HepG2 (cell line): ENCODE measurements around the gene NXT2. TPM values are rescaled to one million over a fixed set of nuclear protein-coding genes. Genes with fewer than 3 reads are reported as not detected.

Experiments
- ATAC-seq: fragments of 200-7000 bp; cut with Tn5 transposase; 3 replicates; pipeline ENCODE4 v1.9.1; 2020; ENCODE audit warnings: mild to moderate bottlenecking, moderate library complexity
- BruUV-seq: library from RNA; stranded (reverse); fragments of 400-500 nt; replicated peaks from 2 replicates; lab custom pipeline; 2021; lab: Mats Ljungman, UMichigan
- CTCF ChIA-PET: fragments of 300-600 bp; formaldehyde crosslinking; extraction: SDS; loops from one replicate; lab custom pipeline; 2021; ENCODE audit warnings: low total read pairs, inconsistent platforms, low intra/inter-chr PET ratio; lab: Yijun Ruan, JAX
- POLR2A ChIA-PET: fragments of 350-600 bp; sonication (Branson Sonifier 250); formaldehyde crosslinking; loops from one replicate; lab custom pipeline; 2020; ENCODE audit warnings: antibody characterized with exemption, inconsistent platforms; lab: Yijun Ruan, JAX
- DNase-seq: peaks from one replicate; pipeline ENCODE4 v3.0.0-alpha.2; 2015; ENCODE audit warnings: low spot score
- FAIRE-seq: peaks from 3 replicates; lab custom pipeline; 2011; peaks lifted over from hg19 to GRCh38; lab: Jason Lieb, UNC
- H2AFZ ChIP-seq: one replicate; pipeline ENCODE4 v1.6.1; 2011; ENCODE audit warnings: low read length, inconsistent platforms
- H3K27ac ChIP-seq: fragments of 300-600 bp; 3 replicates; pipeline ENCODE4 v1.8.0; 2011; ENCODE audit warnings: mixed run types, mild to moderate bottlenecking, mixed read lengths, low read length, inconsistent platforms; ENCODE audit not compliant: insufficient read depth; ENCODE audit errors: extremely low read length
- H3K27me3 ChIP-seq, 2 experiments: fragments of 200-600 bp in 1 of 2; 2 replicates in 1 of 2; 3 replicates in 1 of 2; pipeline versions ENCODE4 v1.6.0 to v1.8.0; 2011; ENCODE audit warnings: low read length in 2 of 2, mild to moderate bottlenecking in 2 of 2, moderate library complexity in 2 of 2, inconsistent platforms in 1 of 2; ENCODE audit not compliant: insufficient read depth in 2 of 2, control insufficient read depth in 1 of 2
- H3K36me3 ChIP-seq, 2 experiments: fragments of 200-600 bp in 1 of 2; replicated peaks in 1 of 2; 2 replicates in 1 of 2; 3 replicates in 1 of 2; pipeline versions ENCODE4 v1.5.1 to v1.8.0; 2011; ENCODE audit warnings: low read length in 2 of 2, inconsistent platforms in 1 of 2; ENCODE audit not compliant: insufficient read depth in 2 of 2, control insufficient read depth in 1 of 2
- H3K4me1 ChIP-seq: 2 replicates; pipeline ENCODE4 v1.5.1; 2012; ENCODE audit warnings: low read length, inconsistent platforms; ENCODE audit not compliant: insufficient read depth
- H3K4me2 ChIP-seq: 2 replicates; pipeline ENCODE4 v1.6.0; 2011; ENCODE audit warnings: low read depth, low read length, inconsistent platforms
- H3K4me3 ChIP-seq, 3 experiments: fragments of 200-600 bp in 1 of 3; sonication (generic), shearing (Covaris generic) in 1 of 3; replicated peaks in 1 of 3; 2 replicates each; pipeline ENCODE4 v1.5.1; 2011 to 2016; ENCODE audit warnings: low read length in 3 of 3, inconsistent platforms in 2 of 3, low read depth in 2 of 3, mild to moderate bottlenecking in 2 of 3, control low read depth in 1 of 3, mixed read lengths in 1 of 3; ENCODE audit not compliant: insufficient read depth in 1 of 3
- H3K79me2 ChIP-seq: one replicate; pipeline ENCODE4 v1.6.1; 2011; ENCODE audit warnings: low read length, inconsistent platforms; ENCODE audit not compliant: insufficient read depth
- H3K9ac ChIP-seq: 2 replicates; pipeline ENCODE4 v1.6.0; 2011; ENCODE audit warnings: mild to moderate bottlenecking, low read depth, low read length, inconsistent platforms; ENCODE audit not compliant: insufficient read depth
- H3K9me3 ChIP-seq: 2 replicates; pipeline ENCODE4 v1.5.1; 2012; ENCODE audit warnings: mild to moderate bottlenecking, low read length
- H4K20me1 ChIP-seq: 2 replicates; pipeline ENCODE4 v1.6.0; 2011; ENCODE audit warnings: inconsistent platforms, mild to moderate bottlenecking, low read length, moderate library complexity; ENCODE audit not compliant: insufficient read depth
- HNRNPK ChIP-seq: fragments of 200-400 bp; formaldehyde crosslinking; IDR thresholded peaks from 2 replicates; pipeline ENCODE4 v1.6.1; 2018; ENCODE audit warnings: low read length, low read depth, moderate library complexity, mild to moderate bottlenecking; ENCODE audit not compliant: poor library complexity, severe bottlenecking
- HOXA3 ChIP-seq: sonication (generic); formaldehyde crosslinking; IDR thresholded peaks from 2 replicates; pipeline ENCODE4 v1.5.0; 2020; ENCODE audit warnings: missing genetic modification reagents
- KDM6A ChIP-seq: IDR thresholded peaks from 2 replicates; pipeline ENCODE4 v1.6.1; 2016; ENCODE audit warnings: low read depth
- NFYB ChIP-seq: sonication (generic); formaldehyde crosslinking; IDR thresholded peaks from 2 replicates; pipeline ENCODE4 v1.4.0; 2020; ENCODE audit warnings: missing genetic modification reagents
- PHF8 ChIP-seq: sonication (generic); formaldehyde crosslinking; IDR thresholded peaks from 2 replicates; pipeline ENCODE4 v1.5.0; 2020; ENCODE audit warnings: missing genetic modification reagents
- SPEN ChIP-seq: sonication (generic); formaldehyde crosslinking; IDR thresholded peaks from 2 replicates; pipeline ENCODE4 v1.5.1; 2020; ENCODE audit warnings: low read depth, mild to moderate bottlenecking, missing genetic modification reagents
- ZNF224 ChIP-seq: sonication (generic); formaldehyde crosslinking; IDR thresholded peaks from 2 replicates; pipeline ENCODE4 v1.5.0; 2020; ENCODE audit warnings: mild to moderate bottlenecking, missing genetic modification reagents
- ZNF280B ChIP-seq: sonication (generic); formaldehyde crosslinking; IDR thresholded peaks from 2 replicates; pipeline ENCODE4 v1.5.0; 2020; ENCODE audit warnings: missing genetic modification reagents, mild to moderate bottlenecking, borderline replicate concordance
- ZNF501 ChIP-seq: sonication (generic); formaldehyde crosslinking; IDR thresholded peaks from 2 replicates; pipeline ENCODE4 v1.5.1; 2020; ENCODE audit warnings: mild to moderate bottlenecking, moderate library complexity, missing genetic modification reagents
- ZNF558 ChIP-seq: sonication (generic); formaldehyde crosslinking; IDR thresholded peaks from 2 replicates; pipeline ENCODE4 v1.9.0; 2022; ENCODE audit warnings: mild to moderate bottlenecking, missing genetic modification reagents, borderline replicate concordance
- ZNF609 ChIP-seq: sonication (generic); formaldehyde crosslinking; IDR thresholded peaks from 2 replicates; pipeline ENCODE4 v1.4.0; 2020; ENCODE audit warnings: mild to moderate bottlenecking, missing genetic modification reagents, borderline replicate concordance
- ZSCAN12 ChIP-seq: sonication (generic); formaldehyde crosslinking; IDR thresholded peaks from 2 replicates; pipeline ENCODE4 v1.9.0; 2021; ENCODE audit warnings: mild to moderate bottlenecking, missing genetic modification reagents
- ZSCAN30 ChIP-seq: sonication (generic); formaldehyde crosslinking; IDR thresholded peaks from 2 replicates; pipeline ENCODE4 v1.5.0; 2020; ENCODE audit warnings: mild to moderate bottlenecking, missing genetic modification reagents
- WGBS: methylation state at CpG from one replicate; pipeline ENCODE4 v1.1.6; 2017; ENCODE audit warnings: low lambda C conversion rate; 5-methylcytosine and 5-hydroxymethylcytosine counted together
- in situ Hi-C: cut with HindIII; loops from 2 replicates; pipeline ENCODE4 v1.10.0; 2017; ENCODE audit warnings: low pct_unique_long_range_greater_than_20kb; ENCODE audit not compliant: extremely low pct_ligation_motif_present
- intact Hi-C: fragments of 100-400 bp; cut with micrococcal nuclease; formaldehyde crosslinking; loops from one replicate; pipeline ENCODE4 v1.10.0; 2022; ENCODE audit not compliant: unreplicated experiment
- polyA plus RNA-seq, 8 experiments: library from polyadenylated mRNA; depleted of rRNA in 3 of 8; stranded (reverse) in 7 of 8; unstranded in 1 of 8; fragments of >200 nt; fragmentation: Illumina TruSeq in 4 of 8; extraction: Trizol in 4 of 8; gene quantifications; 2 replicates each; pipeline versions ENCODE4 v1.2.1 to v1.2.3, GENCODE V29; 2011 to 2016; ENCODE audit warnings: low read depth in 4 of 8, missing spikeins in 1 of 8, mixed read lengths in 1 of 8; ENCODE audit not compliant: insufficient read depth in 1 of 8
- total RNA-seq, 5 experiments: library from RNA; depleted of rRNA; stranded (reverse); fragments of >200 nt; fragmentation: Illumina TruSeq; extraction: Trizol; gene quantifications; 2 replicates each; pipeline ENCODE4 v1.2.3, GENCODE V29; 2016; ENCODE audit warnings: low read depth in 1 of 5

The NXT2 gene
- total and polyA plus RNA-seq, 2 of the 13 experiments (the other 11 are each of a cell fraction or from before 2014, with no cell fraction given), result 9.5 to 14.9 TPM

DNA sequence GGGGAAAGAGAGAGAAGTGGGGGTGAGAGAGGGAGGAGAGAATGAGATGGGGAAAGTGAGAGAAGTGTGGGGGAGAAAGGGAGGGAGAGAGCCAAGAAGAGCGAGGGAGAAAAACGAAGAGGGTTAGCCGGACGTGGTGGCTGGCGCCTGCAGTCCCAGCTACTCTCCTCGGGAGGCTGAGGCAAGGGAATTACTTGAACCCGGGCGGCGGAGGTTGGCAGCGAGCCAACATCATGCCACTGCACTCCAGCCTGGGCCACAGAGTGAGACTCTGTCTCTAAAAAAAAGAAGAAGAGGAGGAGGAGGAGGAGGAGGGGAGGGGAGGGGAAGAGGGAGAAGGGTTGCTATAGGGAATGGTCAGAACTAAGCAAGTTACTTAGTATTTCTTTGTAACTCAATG, 1.7 kb upstream of the NXT2 start:
- H2AFZ ChIP-seq, result no peak overlapping the region
- no peak overlapping the region for H3K9ac ChIP-seq
- 12% methylated on average over 10 of the region's 10 CpGs for WGBS
- TF ChIP-seq HNRNPK (peak; percentile 44), ZNF558 (no peak)
- DNase-seq (no peak), FAIRE-seq (no peak), ATAC-seq (no peak)
- in situ Hi-C loops (no loop called here), intact Hi-C loops (no loop called here)
- no TSS peak for BruUV-seq
- H3K27ac ChIP-seq, result no peak overlapping the region
- H3K9me3 ChIP-seq, result no peaks in the 10 kb centered on the region
- H3K4me1 ChIP-seq, result peaks cover 6% of the 10 kb centered on the region; the same call in 1 of the 2 replicates
- H3K4me3 ChIP-seq, result no peak overlapping the region
- ChIA-PET POLR2A (no interaction called here), CTCF (no interaction called here)
- H3K36me3 ChIP-seq, result no peaks in the 10 kb centered on the region
- H3K4me2 ChIP-seq, result no peak overlapping the region
- no peaks in the 10 kb centered on the region for H3K27me3 ChIP-seq
- no peaks in the 10 kb centered on the region for H4K20me1 ChIP-seq
- no peaks in the 10 kb centered on the region for H3K79me2 ChIP-seq

DNA sequence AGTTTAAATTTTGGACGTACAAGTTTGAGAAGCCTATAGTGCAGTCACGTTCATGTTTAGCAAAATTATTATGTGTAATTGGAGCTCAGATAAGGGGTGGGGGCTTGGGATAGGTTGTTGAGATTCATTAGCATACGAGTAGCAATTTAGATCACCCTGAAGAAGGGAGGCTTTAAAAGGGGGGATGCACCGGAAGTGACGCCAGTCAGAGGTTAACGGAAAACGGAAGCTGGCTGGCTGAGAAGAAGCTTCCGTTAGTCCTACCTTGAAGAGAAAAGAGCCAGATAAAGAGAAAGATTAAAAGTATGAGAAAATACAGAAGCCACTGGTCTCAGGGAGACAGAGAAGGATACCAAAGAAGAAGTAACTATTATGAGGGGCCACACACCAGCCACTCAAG, 1.1 kb upstream of the NXT2 start:
- intact Hi-C loops, result no loop called here
- Histone ChIP-seq H3K4me1 (peaks cover 6% of the 10 kb centered on the region; the same call in 1 of the 2 replicates), H3K9ac (no peak overlapping the region), H3K4me2 (no peak overlapping the region), H3K4me3 (no peak overlapping the region), H3K27me3 (no peaks in the 10 kb centered on the region), H3K36me3 (no peaks in the 10 kb centered on the region), H4K20me1 (no peaks in the 10 kb centered on the region), H3K79me2 (no peaks in the 10 kb centered on the region), H2AFZ (no peak overlapping the region), H3K27ac (no peak overlapping the region), H3K9me3 (no peaks in the 10 kb centered on the region)
- WGBS, result 82% methylated on average over 8 of the region's 8 CpGs
- BruUV-seq, result no TSS peak
- FAIRE-seq (no peak), DNase-seq (no peak), ATAC-seq (no peak)
- ChIA-PET CTCF (no interaction called here), POLR2A (no interaction called here)
- in situ Hi-C loops, result no loop called here
- TF ChIP-seq ZNF280B, result no peak
- TF ChIP-seq NFYB (CRISPR knock-in tag), result no peak
- TF ChIP-seq PHF8, result no peak
- no peak for TF ChIP-seq ZSCAN12 (CRISPR knock-in tag)
- no peak for TF ChIP-seq ZSCAN30 (CRISPR knock-in tag)
- no peak for TF ChIP-seq KDM6A (CRISPR knock-in tag)
- no peak for TF ChIP-seq ZNF609 (CRISPR knock-in tag)
- TF ChIP-seq ZNF501 (CRISPR knock-in tag), result no peak
- TF ChIP-seq SPEN (CRISPR knock-in tag), result no peak
- TF ChIP-seq ZNF224, result no peak
- no peak for TF ChIP-seq HOXA3 (CRISPR knock-in tag)
